ENCODE data around the gene PYGB.

Gene PYGB

DNA sequence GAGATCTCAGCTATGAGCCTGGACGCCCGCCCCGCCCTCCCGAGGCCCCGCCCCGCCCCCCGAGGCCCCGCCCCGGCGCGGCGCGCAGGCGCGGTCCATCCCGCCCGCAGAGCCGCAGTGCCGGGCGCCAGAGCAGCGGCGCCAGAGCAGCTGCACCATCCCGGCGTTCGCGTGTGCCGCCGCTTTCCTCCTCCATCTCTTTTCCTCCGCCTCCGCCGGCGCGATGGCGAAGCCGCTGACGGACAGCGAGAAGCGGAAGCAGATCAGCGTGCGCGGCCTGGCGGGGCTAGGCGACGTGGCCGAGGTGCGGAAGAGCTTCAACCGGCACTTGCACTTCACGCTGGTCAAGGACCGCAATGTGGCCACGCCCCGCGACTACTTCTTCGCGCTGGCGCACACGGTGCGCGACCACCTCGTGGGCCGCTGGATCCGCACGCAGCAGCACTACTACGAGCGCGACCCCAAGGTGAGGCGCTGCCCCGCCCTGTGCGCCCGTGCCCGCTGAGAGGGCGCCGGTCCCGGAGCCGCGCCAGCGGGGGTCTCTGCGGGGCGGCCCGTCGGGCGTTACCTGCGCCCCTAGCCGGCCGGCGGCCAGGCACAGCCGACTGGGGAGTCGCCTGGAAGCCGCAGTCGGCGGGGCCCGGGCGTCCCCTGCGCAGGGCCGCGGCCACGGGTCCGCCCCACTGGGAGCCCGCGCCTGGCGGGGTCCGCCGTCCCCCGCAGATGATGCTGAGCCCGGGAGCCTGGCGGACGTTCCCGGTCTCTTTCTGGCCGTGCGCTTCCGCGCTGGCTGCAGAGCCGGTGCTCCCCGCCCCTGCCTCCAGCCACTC is at the start of gene PYGB:
PYGB (plus strand) TSS at position 130 of the 830 bp plus-strand sequence; CDS start at position 224, 94 bp downstream.
- Histone ChIP-seq H3K4me3 (peak within 1 kb of the TSS; percentile 85), H3K4me1 (peaks cover 38% of the 10 kb centered on the region), H3K36me3 (replicated peaks) (no peaks in the 10 kb centered on the region), H3K27me3 (ENCODE audit: low read depth) (no peaks in the 10 kb centered on the region), H3K9me3 (no peaks in the 10 kb centered on the region)
- peak; percentile 69 to 81 for DNase-seq (ENCODE audit: low spot score in 2 of 2)
- in situ Hi-C loops (cut with MboI; ENCODE audit: low sequenced_read_pairs): no loop called here

- no peak for DNase-seq (ENCODE audit: low spot score in 2 of 2)
- H3K9me3 ChIP-seq: peaks cover 3% of the 10 kb centered on the region; the same call in 1 of the 2 replicates
- peaks cover 7% of the 10 kb centered on the region for H3K4me1 ChIP-seq
- 0 out of 2 replicates have a peak, but pooled peaks cover 4% of the 10 kb centered on the region for H3K36me3 ChIP-seq (replicated peaks)
- H3K27me3 ChIP-seq (ENCODE audit: low read depth): no peaks in the 10 kb centered on the region
- no peak overlapping the region for H3K4me3 ChIP-seq
- in situ Hi-C loops (cut with MboI; ENCODE audit: low sequenced_read_pairs): no loop called here
Observed at GRCh38 chr20:25198663-25199383, 49.1 kb upstream of the PYGB start.

DNA sequence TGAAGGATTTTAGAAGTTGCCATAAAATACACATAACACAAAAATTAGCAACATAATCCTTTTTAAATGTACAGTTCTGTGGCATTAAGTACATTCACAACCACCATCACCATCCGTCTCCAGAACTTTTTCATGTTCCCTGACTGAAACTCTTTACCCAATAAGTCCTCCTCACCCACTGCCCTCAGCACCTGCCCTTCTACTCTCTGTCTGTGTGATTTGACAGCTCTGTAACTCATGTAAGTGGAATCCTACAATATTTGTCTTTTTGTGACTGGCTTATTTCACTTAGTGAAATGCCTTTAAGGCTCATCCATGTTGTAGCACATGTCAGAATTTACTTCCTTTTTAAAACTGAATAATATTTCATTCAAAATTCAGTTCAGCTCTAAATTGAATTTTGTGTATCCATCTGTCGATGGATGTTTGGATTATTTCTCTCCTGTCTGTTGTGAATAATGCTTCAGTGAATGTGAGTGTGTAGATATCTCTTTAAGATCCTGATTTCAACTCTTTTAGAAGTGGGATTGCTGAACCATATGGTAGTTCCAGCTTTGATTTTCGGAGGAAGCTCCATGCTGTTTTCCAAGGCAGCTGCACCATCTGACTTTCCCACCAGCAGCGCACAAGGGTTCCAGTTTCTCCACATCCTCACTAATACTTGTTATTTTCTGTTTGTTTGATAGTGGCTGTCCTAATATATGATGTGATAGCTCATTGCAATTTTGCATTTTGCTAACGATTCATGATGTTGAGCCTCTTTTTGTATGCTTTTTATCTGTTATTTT is 48.2 kb upstream of the PYGB start:
- no peak for DNase-seq (ENCODE audit: low spot score in 2 of 2)
- Histone ChIP-seq H3K27me3 (ENCODE audit: low read depth) (no peaks in the 10 kb centered on the region), H3K4me3 (no peak overlapping the region), H3K36me3 (replicated peaks) (0 out of 2 replicates have a peak, but pooled peaks cover 4% of the 10 kb centered on the region), H3K4me1 (peaks cover 7% of the 10 kb centered on the region), H3K9me3 (peaks cover 3% of the 10 kb centered on the region; the same call in 1 of the 2 replicates)
- in situ Hi-C loops (cut with MboI; ENCODE audit: low sequenced_read_pairs): no loop called here

- Histone ChIP-seq H3K4me1 (no peaks in the 10 kb centered on the region), H3K9me3 (peaks cover 3% of the 10 kb centered on the region; the same call in 1 of the 2 replicates), H3K4me3 (no peak overlapping the region), H3K36me3 (replicated peaks) (peaks cover 4% of the 10 kb centered on the region; the same call in 1 of the 2 replicates), H3K27me3 (ENCODE audit: low read depth) (no peaks in the 10 kb centered on the region)
- in situ Hi-C loops (cut with MboI; ENCODE audit: low sequenced_read_pairs): no loop called here
- no peak for DNase-seq (ENCODE audit: low spot score in 2 of 2)
Observed at GRCh38 chr20:25203089-25203488, 44.8 kb upstream of the PYGB start.

GRCh38 chr20:25203871-25204320 is 44.0 kb upstream of the PYGB start:
- Histone ChIP-seq H3K4me1 (no peaks in the 10 kb centered on the region), H3K9me3 (peaks cover 3% of the 10 kb centered on the region; the same call in 1 of the 2 replicates), H3K4me3 (no peak overlapping the region), H3K27me3 (ENCODE audit: low read depth) (no peaks in the 10 kb centered on the region), H3K36me3 (replicated peaks) (peaks cover 4% of the 10 kb centered on the region; the same call in 1 of the 2 replicates)
- DNase-seq (ENCODE audit: low spot score in 2 of 2): no peak
- in situ Hi-C loops (cut with MboI; ENCODE audit: low sequenced_read_pairs): no loop called here

DNA sequence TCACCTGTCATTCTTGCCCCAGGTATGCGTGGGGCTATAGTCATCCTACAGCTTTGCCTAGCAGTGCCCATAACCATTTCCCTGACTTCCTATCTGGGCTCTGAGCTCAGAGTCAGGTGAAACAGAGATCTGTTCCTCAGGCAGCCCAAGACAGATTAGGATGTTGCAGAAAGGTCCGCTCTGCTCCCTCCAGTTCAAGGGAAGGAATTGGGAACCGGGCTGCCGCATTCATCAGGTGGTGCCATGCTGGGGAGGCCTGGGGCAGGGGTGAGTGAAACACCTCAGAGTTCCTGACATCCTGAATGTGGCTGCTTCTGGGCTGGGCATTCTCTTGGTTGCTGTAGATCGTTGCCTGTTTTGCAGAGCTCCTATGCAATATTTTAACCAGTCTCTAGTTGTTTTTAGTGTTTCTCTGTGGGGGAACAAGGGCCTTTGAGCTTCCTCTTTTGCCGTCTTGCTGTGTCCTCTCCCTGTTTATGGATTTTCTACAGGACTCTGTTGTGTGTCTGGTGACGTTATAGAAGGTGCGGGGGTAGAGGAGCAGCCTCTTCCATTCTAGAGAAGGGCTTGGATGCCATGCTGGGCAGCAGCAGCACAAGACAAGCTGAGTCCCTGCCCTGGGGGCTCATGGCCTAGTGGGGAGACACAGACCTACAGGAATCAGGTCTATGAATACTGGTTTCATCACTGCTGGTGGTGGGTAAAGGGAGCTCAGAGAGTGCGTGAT is 43.2 kb upstream of the PYGB start:
- H3K4me3 ChIP-seq: no peak overlapping the region
- peaks cover 3% of the 10 kb centered on the region; the same call in 1 of the 2 replicates for H3K9me3 ChIP-seq
- no peaks in the 10 kb centered on the region for H3K4me1 ChIP-seq
- in situ Hi-C loops (cut with MboI; ENCODE audit: low sequenced_read_pairs): no loop called here
- DNase-seq (ENCODE audit: low spot score in 2 of 2): no peak
- no peaks in the 10 kb centered on the region for H3K27me3 ChIP-seq (ENCODE audit: low read depth)
- H3K36me3 ChIP-seq (replicated peaks): peaks cover 5% of the 10 kb centered on the region

GRCh38 chr20:25205277-25206062 is 42.4 kb upstream of the PYGB start:
- Histone ChIP-seq H3K9me3 (no peaks in the 10 kb centered on the region), H3K27me3 (ENCODE audit: low read depth) (no peaks in the 10 kb centered on the region), H3K36me3 (replicated peaks) (peaks cover 12% of the 10 kb centered on the region), H3K4me1 (no peaks in the 10 kb centered on the region), H3K4me3 (no peak overlapping the region)
- in situ Hi-C loops (cut with MboI; ENCODE audit: low sequenced_read_pairs): no loop called here
- DNase-seq (ENCODE audit: low spot score in 2 of 2): no peak

- Histone ChIP-seq H3K27me3 (ENCODE audit: low read depth) (no peaks in the 10 kb centered on the region), H3K4me3 (no peak overlapping the region), H3K9me3 (no peaks in the 10 kb centered on the region), H3K4me1 (no peaks in the 10 kb centered on the region), H3K36me3 (replicated peaks) (peaks cover 17% of the 10 kb centered on the region)
- no peak for DNase-seq (ENCODE audit: low spot score in 2 of 2)
- in situ Hi-C loops (cut with MboI; ENCODE audit: low sequenced_read_pairs): no loop called here
Observed at GRCh38 chr20:25206063-25206403, 41.9 kb upstream of the PYGB start.

DNA sequence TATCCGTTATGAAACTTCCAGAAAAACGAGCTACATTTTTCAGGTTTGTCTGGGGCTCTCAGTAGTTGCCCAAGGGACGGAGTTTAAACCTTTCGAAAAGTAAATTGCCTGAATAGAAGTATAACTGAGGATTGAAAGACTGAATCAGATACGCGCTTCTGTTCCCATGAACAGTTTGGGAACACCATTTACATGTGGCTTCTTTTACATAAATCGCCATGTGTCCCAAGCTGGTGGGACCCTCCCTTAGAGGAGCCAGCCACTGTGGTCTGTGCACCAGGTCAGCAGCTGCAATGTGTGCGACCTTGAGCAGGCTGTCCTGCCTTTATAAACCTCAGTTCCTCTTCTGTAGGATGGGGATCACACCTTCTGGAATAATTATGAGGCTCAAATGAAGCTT is 41.3 kb upstream of the PYGB start:
- H3K4me3 ChIP-seq: no peak overlapping the region
- in situ Hi-C loops (cut with MboI; ENCODE audit: low sequenced_read_pairs): no loop called here
- no peaks in the 10 kb centered on the region for H3K4me1 ChIP-seq
- H3K9me3 ChIP-seq: no peaks in the 10 kb centered on the region
- no peak for DNase-seq (ENCODE audit: low spot score in 2 of 2)
- peaks cover 21% of the 10 kb centered on the region for H3K36me3 ChIP-seq (replicated peaks)
- H3K27me3 ChIP-seq (ENCODE audit: low read depth): no peaks in the 10 kb centered on the region

DNA sequence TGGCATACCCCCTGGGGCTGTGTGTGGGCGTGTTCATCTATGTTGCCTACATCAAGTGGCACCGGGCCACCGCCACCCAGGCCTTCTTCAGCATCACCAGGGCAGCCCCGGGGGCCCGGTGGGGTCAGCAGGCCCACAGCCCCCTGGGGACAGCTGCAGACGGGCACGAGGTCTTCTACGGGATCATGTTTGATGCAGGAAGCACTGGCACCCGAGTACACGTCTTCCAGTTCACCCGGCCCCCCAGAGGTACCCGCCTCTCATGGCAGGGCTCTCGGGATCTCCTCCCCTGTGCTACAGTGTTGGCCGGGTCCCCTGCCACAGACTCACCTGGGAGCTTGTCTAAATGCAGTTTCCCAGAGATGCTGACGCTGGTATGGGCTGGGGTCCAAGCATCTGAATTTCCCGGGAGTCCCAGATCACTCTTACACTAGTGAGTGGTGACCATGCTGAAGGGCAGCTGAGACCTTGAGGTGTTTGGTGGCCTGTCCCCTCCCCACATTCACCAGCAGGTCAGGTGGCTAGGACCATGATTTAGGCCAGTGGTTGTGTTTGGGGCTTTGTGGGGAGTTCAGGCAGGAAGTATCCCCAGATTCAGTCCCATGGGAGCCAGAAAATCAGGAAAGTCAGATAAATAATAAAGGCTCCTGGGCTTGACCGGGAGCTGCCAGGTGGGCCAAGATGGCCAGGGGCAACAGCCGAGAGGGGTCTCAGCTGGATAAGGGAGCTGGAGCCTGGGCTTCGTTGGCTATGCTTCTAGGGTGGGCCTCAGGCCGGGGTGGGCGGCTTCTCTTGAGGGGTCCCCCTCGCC is 40.5 kb upstream of the PYGB start:
- in situ Hi-C loops (cut with MboI; ENCODE audit: low sequenced_read_pairs): no loop called here
- DNase-seq (ENCODE audit: low spot score in 2 of 2): no peak
- H3K4me1 ChIP-seq: no peaks in the 10 kb centered on the region
- no peaks in the 10 kb centered on the region for H3K9me3 ChIP-seq
- H3K36me3 ChIP-seq (replicated peaks): peaks cover 28% of the 10 kb centered on the region
- no peaks in the 10 kb centered on the region for H3K27me3 ChIP-seq (ENCODE audit: low read depth)
- no peak overlapping the region for H3K4me3 ChIP-seq

GRCh38 chr20:25207960-25208534 is 39.8 kb upstream of the PYGB start:
- H3K9me3 ChIP-seq: no peaks in the 10 kb centered on the region
- H3K4me3 ChIP-seq: no peak overlapping the region
- no peaks in the 10 kb centered on the region for H3K27me3 ChIP-seq (ENCODE audit: low read depth)
- in situ Hi-C loops (cut with MboI; ENCODE audit: low sequenced_read_pairs): no loop called here
- DNase-seq (ENCODE audit: low spot score in 2 of 2): no peak
- peaks cover 29% of the 10 kb centered on the region for H3K36me3 ChIP-seq (replicated peaks)
- H3K4me1 ChIP-seq: no peaks in the 10 kb centered on the region

DNA sequence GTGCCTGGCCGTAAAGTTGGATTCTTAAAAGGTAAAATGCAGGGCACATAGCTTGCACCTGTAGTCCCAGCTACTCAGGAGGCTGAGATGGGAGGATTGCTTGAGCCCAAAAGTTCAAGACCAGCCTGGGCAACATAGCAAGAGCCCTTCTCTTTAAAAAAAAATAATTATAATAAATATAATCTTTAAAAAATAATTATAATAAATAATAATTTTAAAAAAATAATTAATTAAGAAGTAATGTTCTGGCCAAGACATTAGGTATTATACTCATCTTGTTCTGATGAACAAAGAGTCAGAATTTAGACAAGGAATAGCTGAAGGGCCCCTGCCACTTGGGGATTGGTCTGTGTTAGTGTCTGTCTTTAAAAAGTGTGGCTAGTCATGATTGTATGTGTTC is 38.5 kb upstream of the PYGB start:
- DNase-seq (ENCODE audit: low spot score in 2 of 2): no peak
- in situ Hi-C loops (cut with MboI; ENCODE audit: low sequenced_read_pairs): no loop called here

More for the DNA sequence above, 38.5 kb upstream of the PYGB start:
- peaks cover 40% of the 10 kb centered on the region for H3K36me3 ChIP-seq (replicated peaks)
- H3K4me3 ChIP-seq: no peak overlapping the region
- H3K27me3 ChIP-seq (ENCODE audit: low read depth): no peaks in the 10 kb centered on the region
- H3K4me1 ChIP-seq: no peaks in the 10 kb centered on the region
- H3K9me3 ChIP-seq: no peaks in the 10 kb centered on the region

All from HAP-1 (cell line).